Measurements from ENCODE around the gene RASSF8. TPM values are rescaled to one million over a fixed set of nuclear protein-coding genes. Genes with fewer than 3 reads are reported as not detected.

The RASSF8 gene
- 37.5 and 41.7 TPM in 2 replicates for total RNA-seq (2014; rRNA removed; shearing (Covaris generic))

- DNase-seq (ENCODE audit: low read depth): peak; percentile 76
Measured at GRCh38 chr12:25958428-25959070, at the start of gene RASSF8. TSS of gene RASSF8 (plus strand) at chr12:25958682. CDS start at chr12:26055344, 96,662 bp downstream.

GRCh38 chr12:25914551-25914950 is 43.9 kb upstream of the RASSF8 start:
- DNase-seq (ENCODE audit: low read depth): no peak

- peak; percentile 76 for DNase-seq (ENCODE audit: low read depth)
Measured at GRCh38 chr12:25924491-25925001, 33.9 kb upstream of the RASSF8 start.

- DNase-seq (ENCODE audit: low read depth): no peak
Measured at GRCh38 chr12:25925064-25925463, 33.4 kb upstream of the RASSF8 start.

- peak; percentile 38 for DNase-seq (ENCODE audit: low read depth)
Measured at GRCh38 chr12:25926536-25926935, 31.9 kb upstream of the RASSF8 start.

- peak; percentile 39 for DNase-seq (ENCODE audit: low read depth)
Measured at GRCh38 chr12:25929142-25929541, 29.3 kb upstream of the RASSF8 start.

- no peak for DNase-seq (ENCODE audit: low read depth)
Measured at GRCh38 chr12:25932971-25933370, 25.5 kb upstream of the RASSF8 start.

- no peak for DNase-seq (ENCODE audit: low read depth)
Measured at GRCh38 chr12:25934456-25934855, 24.0 kb upstream of the RASSF8 start.

GRCh38 chr12:25935355-25936144 is 22.9 kb upstream of the RASSF8 start:
- no peak for DNase-seq (ENCODE audit: low read depth)

- no peak for DNase-seq (ENCODE audit: low read depth)
Measured at GRCh38 chr12:25937096-25937495, 21.4 kb upstream of the RASSF8 start.

GRCh38 chr12:25938581-25938980 is 19.9 kb upstream of the RASSF8 start:
- no peak for DNase-seq (ENCODE audit: low read depth)

- DNase-seq (ENCODE audit: low read depth): no peak
Measured at GRCh38 chr12:25939606-25940005, 18.9 kb upstream of the RASSF8 start.

- no peak for DNase-seq (ENCODE audit: low read depth)
Measured at GRCh38 chr12:25940886-25941285, 17.6 kb upstream of the RASSF8 start.

GRCh38 chr12:25942709-25943108 is 15.8 kb upstream of the RASSF8 start:
- no peak for DNase-seq (ENCODE audit: low read depth)

GRCh38 chr12:25943940-25944339 is 14.5 kb upstream of the RASSF8 start:
- DNase-seq (ENCODE audit: low read depth): no peak

- no peak for DNase-seq (ENCODE audit: low read depth)
Measured at GRCh38 chr12:25949343-25949742, 9.1 kb upstream of the RASSF8 start.

- DNase-seq (ENCODE audit: low read depth): peak; percentile 26
Measured at GRCh38 chr12:25950329-25951115, 8.0 kb upstream of the RASSF8 start.

GRCh38 chr12:25957793-25958427 is 572 bp upstream of the RASSF8 start:
- DNase-seq (ENCODE audit: low read depth): peak; percentile 85

- peak; percentile 72 for DNase-seq (ENCODE audit: low read depth)
Measured at GRCh38 chr12:25959071-25959961, 834 bp downstream of the RASSF8 start.

GRCh38 chr12:25960143-25960542 is 1.7 kb downstream of the RASSF8 start:
- DNase-seq (ENCODE audit: low read depth): peak; percentile 60

- no peak for DNase-seq (ENCODE audit: low read depth)
Measured at GRCh38 chr12:25960961-25961360, 2.5 kb downstream of the RASSF8 start.

Data from RPMI7951 (cell line).